NCI-H1694 (cell line): ENCODE data around the gene ZNF565.
"Not testable (repeated sequence)": the region's sequence is repeated elsewhere in the genome, so short reads cannot be mapped to it uniquely, and the experiment has no call there.

Experiments
- DNase-seq: peaks from one replicate; lab custom pipeline; 2025; lab: John Stamatoyannopoulos, UW

ZNF565 gene

GRCh38 chr19:36214386-36215275 is at the start of gene ZNF565, which contains the start of gene ZNF146:
Gene ZNF565 (minus strand): TSS chr19:36214665. CDS start chr19:36201985, 12,680 bp downstream.
Gene ZNF146 (plus strand): TSS chr19:36215106. CDS start chr19:36236441, 21,335 bp downstream.
- DNase-seq: peak; percentile 98

- DNase-seq: no peak
These were observed 44.7 kb upstream of the ZNF565 start for GRCh38 chr19:36259211-36259610.

- DNase-seq: no peak
These were observed 43.8 kb upstream of the ZNF565 start for GRCh38 chr19:36258028-36258875.

- no peak for DNase-seq
These were observed 43.0 kb upstream of the ZNF565 start for GRCh38 chr19:36257520-36257876.

GRCh38 chr19:36256853-36257519 is 42.5 kb upstream of the ZNF565 start:
- no peak for DNase-seq

GRCh38 chr19:36256064-36256463 is 41.6 kb upstream of the ZNF565 start:
- DNase-seq: no peak

- no peak for DNase-seq
These were observed 40.9 kb upstream of the ZNF565 start for GRCh38 chr19:36255316-36255715.

GRCh38 chr19:36254848-36255247 is 40.4 kb upstream of the ZNF565 start:
- DNase-seq: no peak

- no peak for DNase-seq
These were observed 37.6 kb upstream of the ZNF565 start for GRCh38 chr19:36252047-36252446.

- DNase-seq: no peak
These were observed 31.6 kb upstream of the ZNF565 start for GRCh38 chr19:36246006-36246481.

GRCh38 chr19:36245210-36246005 is 30.9 kb upstream of the ZNF565 start:
- DNase-seq: no peak

GRCh38 chr19:36244066-36244465 is 29.6 kb upstream of the ZNF565 start:
- no peak for DNase-seq

- DNase-seq: no peak
These were observed 22.5 kb upstream of the ZNF565 start for GRCh38 chr19:36236946-36237310.

- DNase-seq: no peak
These were observed 22.0 kb upstream of the ZNF565 start for GRCh38 chr19:36236304-36236945.

GRCh38 chr19:36233626-36234025 is 19.2 kb upstream of the ZNF565 start:
- DNase-seq: not testable (repeated sequence)

- no peak for DNase-seq
These were observed 10.9 kb upstream of the ZNF565 start for GRCh38 chr19:36225219-36225892.

- DNase-seq: no peak
These were observed 8.0 kb upstream of the ZNF565 start for GRCh38 chr19:36222503-36222902.

- DNase-seq: no peak
These were observed 7.0 kb upstream of the ZNF565 start for GRCh38 chr19:36221474-36221873.

- no peak for DNase-seq
These were observed 1.0 kb upstream of the ZNF565 start for GRCh38 chr19:36215276-36216123.
